Measurements from ENCODE around the gene BCL11A.

DNA sequence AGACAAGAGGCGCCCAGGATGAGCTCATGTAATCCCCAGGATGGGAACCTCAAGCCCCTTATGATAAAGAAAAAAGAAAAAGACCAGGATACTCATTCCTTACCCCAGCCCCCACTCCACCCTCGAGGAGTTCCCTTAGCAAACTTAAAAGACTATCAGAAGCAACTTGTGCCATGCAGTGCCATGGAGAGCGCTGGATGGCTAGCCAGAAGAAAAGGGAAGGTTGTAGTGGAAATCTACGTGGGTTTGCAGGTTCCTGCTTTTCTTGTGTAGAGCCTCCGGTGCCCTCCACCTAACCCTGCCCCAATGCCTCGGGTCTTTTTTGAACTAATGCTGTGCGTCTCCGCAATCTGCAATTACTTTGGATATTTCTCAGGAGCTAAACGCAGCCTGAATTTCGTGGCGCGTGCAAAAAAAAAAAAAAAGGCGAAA is 16.2 kb upstream of the BCL11A start:
- TF ChIP-seq, protein P1, sequence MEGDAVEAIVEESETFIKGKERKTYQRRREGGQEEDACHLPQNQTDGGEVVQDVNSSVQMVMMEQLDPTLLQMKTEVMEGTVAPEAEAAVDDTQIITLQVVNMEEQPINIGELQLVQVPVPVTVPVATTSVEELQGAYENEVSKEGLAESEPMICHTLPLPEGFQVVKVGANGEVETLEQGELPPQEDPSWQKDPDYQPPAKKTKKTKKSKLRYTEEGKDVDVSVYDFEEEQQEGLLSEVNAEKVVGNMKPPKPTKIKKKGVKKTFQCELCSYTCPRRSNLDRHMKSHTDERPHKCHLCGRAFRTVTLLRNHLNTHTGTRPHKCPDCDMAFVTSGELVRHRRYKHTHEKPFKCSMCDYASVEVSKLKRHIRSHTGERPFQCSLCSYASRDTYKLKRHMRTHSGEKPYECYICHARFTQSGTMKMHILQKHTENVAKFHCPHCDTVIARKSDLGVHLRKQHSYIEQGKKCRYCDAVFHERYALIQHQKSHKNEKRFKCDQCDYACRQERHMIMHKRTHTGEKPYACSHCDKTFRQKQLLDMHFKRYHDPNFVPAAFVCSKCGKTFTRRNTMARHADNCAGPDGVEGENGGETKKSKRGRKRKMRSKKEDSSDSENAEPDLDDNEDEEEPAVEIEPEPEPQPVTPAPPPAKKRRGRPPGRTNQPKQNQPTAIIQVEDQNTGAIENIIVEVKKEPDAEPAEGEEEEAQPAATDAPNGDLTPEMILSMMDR (IDR thresholded peaks at IDR 0.05; ENCODE audit: insufficient read depth, low read length, poor library complexity, severe bottlenecking) = no peak
- TF ChIP-seq EZH2phosphoT487 (conservative IDR thresholded peaks at IDR 0.05; ENCODE audit: low read length) = no peak

Measured in SU-DHL-6 (cell line).